HepG2 (cell line): ENCODE results near the gene PHF2. TPM values are rescaled to one million over a fixed set of nuclear protein-coding genes. Genes with fewer than 3 reads are reported as not detected.

ENCODE experiments used
- ARNT ChIP-seq: fragments of 450-650 bp; IDR thresholded peaks from 2 replicates; pipeline ENCODE4 v1.6.1; 2017
- KLF6 ChIP-seq: IDR thresholded peaks from 2 replicates; pipeline ENCODE4 v1.8.0; 2016; ENCODE audit warnings: missing biosample characterization, missing genetic modification reagents
- KMT2A ChIP-seq: sonication (generic); formaldehyde crosslinking; IDR thresholded peaks from 2 replicates; pipeline ENCODE4 v1.4.0; 2020; ENCODE audit warnings: missing genetic modification reagents
- RXRA ChIP-seq: sonication (generic); formaldehyde crosslinking; IDR thresholded peaks from 2 replicates; pipeline ENCODE4 v1.5.1; 2020; ENCODE audit warnings: missing genetic modification reagents
- YEATS2 ChIP-seq: sonication (generic); formaldehyde crosslinking; IDR thresholded peaks from 2 replicates; pipeline ENCODE4 v1.4.0; 2020; ENCODE audit warnings: missing genetic modification reagents, borderline replicate concordance
- ZBTB14 ChIP-seq: sonication (generic); formaldehyde crosslinking; IDR thresholded peaks from 2 replicates; pipeline ENCODE4 v1.4.0; 2020; ENCODE audit warnings: missing genetic modification reagents
- ZFP37 ChIP-seq: sonication (generic); formaldehyde crosslinking; IDR thresholded peaks from 2 replicates; pipeline ENCODE4 v1.4.0; 2020; ENCODE audit warnings: missing genetic modification reagents, borderline replicate concordance
- ZFX ChIP-seq: sonication (generic); formaldehyde crosslinking; IDR thresholded peaks from 2 replicates; pipeline ENCODE4 v1.4.0; 2020; ENCODE audit warnings: mild to moderate bottlenecking, low read depth, missing genetic modification reagents, moderate library complexity
- ZNF101 ChIP-seq: sonication (generic); formaldehyde crosslinking; IDR thresholded peaks from 2 replicates; pipeline ENCODE4 v1.4.0; 2020; ENCODE audit warnings: mild to moderate bottlenecking, low read depth, missing genetic modification reagents, borderline replicate concordance
- ZNF34 ChIP-seq: sonication (generic); formaldehyde crosslinking; IDR thresholded peaks from 2 replicates; pipeline ENCODE4 v1.4.0; 2020; ENCODE audit warnings: mild to moderate bottlenecking, missing genetic modification reagents, borderline replicate concordance
- ZNF367 ChIP-seq: sonication (generic); formaldehyde crosslinking; IDR thresholded peaks from 2 replicates; pipeline ENCODE4 v1.4.0; 2020; ENCODE audit warnings: missing genetic modification reagents, borderline replicate concordance
- ZNF432 ChIP-seq: sonication (generic); formaldehyde crosslinking; IDR thresholded peaks from 2 replicates; pipeline ENCODE4 v1.5.0; 2020; ENCODE audit warnings: missing genetic modification reagents, mild to moderate bottlenecking, borderline replicate concordance
- ZNF660 ChIP-seq: sonication (generic); formaldehyde crosslinking; IDR thresholded peaks from 2 replicates; pipeline ENCODE4 v1.5.1; 2020; ENCODE audit warnings: mild to moderate bottlenecking, low read depth, missing genetic modification reagents, borderline replicate concordance
- ZNF746 ChIP-seq: sonication (generic); formaldehyde crosslinking; IDR thresholded peaks from 2 replicates; pipeline ENCODE4 v1.8.0; 2022; ENCODE audit warnings: mild to moderate bottlenecking, missing genetic modification reagents
- ZNF766 ChIP-seq: sonication (generic); formaldehyde crosslinking; IDR thresholded peaks from 2 replicates; pipeline ENCODE4 v1.5.0; 2020; ENCODE audit warnings: missing genetic modification reagents, borderline replicate concordance
- ZNF879 ChIP-seq: sonication (generic); formaldehyde crosslinking; IDR thresholded peaks from 2 replicates; pipeline ENCODE4 v1.8.1; 2023; ENCODE audit warnings: missing genetic modification reagents
- ZNF883 ChIP-seq: sonication (generic); formaldehyde crosslinking; IDR thresholded peaks from 2 replicates; pipeline ENCODE4 v1.5.1; 2020; ENCODE audit warnings: mild to moderate bottlenecking, missing genetic modification reagents; ENCODE audit errors: not compliant biosample characterization
- polyA plus RNA-seq, 8 experiments: library from polyadenylated mRNA; depleted of rRNA in 3 of 8; stranded (reverse) in 7 of 8; unstranded in 1 of 8; fragments of >200 nt; fragmentation: Illumina TruSeq in 4 of 8; extraction: Trizol in 4 of 8; gene quantifications; 2 replicates each; pipeline versions ENCODE4 v1.2.1 to v1.2.3, GENCODE V29; 2011 to 2016; ENCODE audit warnings: low read depth in 4 of 8, missing spikeins in 1 of 8, mixed read lengths in 1 of 8; ENCODE audit not compliant: insufficient read depth in 1 of 8
- total RNA-seq, 5 experiments: library from RNA; depleted of rRNA; stranded (reverse); fragments of >200 nt; fragmentation: Illumina TruSeq; extraction: Trizol; gene quantifications; 2 replicates each; pipeline ENCODE4 v1.2.3, GENCODE V29; 2016; ENCODE audit warnings: low read depth in 1 of 5
- TF ChIP-seq, protein P1 (sequence below), 2 experiments: IDR thresholded peaks; 2 replicates each; pipeline ENCODE4 v1.6.1; 2011 to 2012; ENCODE audit warnings: low read length in 2 of 2, borderline replicate concordance in 1 of 2, low read depth in 1 of 2, mild to moderate bottlenecking in 1 of 2, moderate library complexity in 1 of 2
- TF ChIP-seq, protein P2 (sequence below): sonication (generic); formaldehyde crosslinking; IDR thresholded peaks from 2 replicates; pipeline ENCODE4 v1.8.0; 2022; ENCODE audit warnings: missing genetic modification reagents, mild to moderate bottlenecking, moderate library complexity, borderline replicate concordance

PHF2 gene
- total and polyA plus RNA-seq, 2 of the 13 experiments (the other 11 are each of a cell fraction or from before 2014, with no cell fraction given): 6.6 to 9.1 TPM

GRCh38 chr9:93566408-93567270, 9.7 kb upstream of the PHF2 start (continued):
- TF ChIP-seq ZNF879 (no peak), ZNF101 (CRISPR knock-in tag) (no peak), ZNF432 (CRISPR knock-in tag) (no peak), ZNF746 (CRISPR knock-in tag) (no peak), ZNF367 (peak; percentile 41; the same call in 1 of the 2 replicates), ZFP37 (CRISPR knock-in tag) (0 out of 2 replicates have a peak, but pooled peaks have one; percentile 71), KLF6 (CRISPR knock-in tag) (peak; percentile 63; the same call in 1 of the 2 replicates), ZNF766 (CRISPR knock-in tag) (peak; percentile 84; the same call in 1 of the 2 replicates), ZNF660 (CRISPR knock-in tag) (no peak), ZFX (CRISPR knock-in tag) (peak; percentile 99), ZBTB14 (CRISPR knock-in tag) (peak; percentile 63), ZNF883 (no peak), KMT2A (CRISPR knock-in tag) (peak; percentile 40; the same call in 1 of the 2 replicates), RXRA (CRISPR knock-in tag) (no peak), YEATS2 (CRISPR knock-in tag) (peak; percentile 77; the same call in 1 of the 2 replicates), ARNT (no peak), ZNF34 (no peak)
- TF ChIP-seq, protein P1, sequence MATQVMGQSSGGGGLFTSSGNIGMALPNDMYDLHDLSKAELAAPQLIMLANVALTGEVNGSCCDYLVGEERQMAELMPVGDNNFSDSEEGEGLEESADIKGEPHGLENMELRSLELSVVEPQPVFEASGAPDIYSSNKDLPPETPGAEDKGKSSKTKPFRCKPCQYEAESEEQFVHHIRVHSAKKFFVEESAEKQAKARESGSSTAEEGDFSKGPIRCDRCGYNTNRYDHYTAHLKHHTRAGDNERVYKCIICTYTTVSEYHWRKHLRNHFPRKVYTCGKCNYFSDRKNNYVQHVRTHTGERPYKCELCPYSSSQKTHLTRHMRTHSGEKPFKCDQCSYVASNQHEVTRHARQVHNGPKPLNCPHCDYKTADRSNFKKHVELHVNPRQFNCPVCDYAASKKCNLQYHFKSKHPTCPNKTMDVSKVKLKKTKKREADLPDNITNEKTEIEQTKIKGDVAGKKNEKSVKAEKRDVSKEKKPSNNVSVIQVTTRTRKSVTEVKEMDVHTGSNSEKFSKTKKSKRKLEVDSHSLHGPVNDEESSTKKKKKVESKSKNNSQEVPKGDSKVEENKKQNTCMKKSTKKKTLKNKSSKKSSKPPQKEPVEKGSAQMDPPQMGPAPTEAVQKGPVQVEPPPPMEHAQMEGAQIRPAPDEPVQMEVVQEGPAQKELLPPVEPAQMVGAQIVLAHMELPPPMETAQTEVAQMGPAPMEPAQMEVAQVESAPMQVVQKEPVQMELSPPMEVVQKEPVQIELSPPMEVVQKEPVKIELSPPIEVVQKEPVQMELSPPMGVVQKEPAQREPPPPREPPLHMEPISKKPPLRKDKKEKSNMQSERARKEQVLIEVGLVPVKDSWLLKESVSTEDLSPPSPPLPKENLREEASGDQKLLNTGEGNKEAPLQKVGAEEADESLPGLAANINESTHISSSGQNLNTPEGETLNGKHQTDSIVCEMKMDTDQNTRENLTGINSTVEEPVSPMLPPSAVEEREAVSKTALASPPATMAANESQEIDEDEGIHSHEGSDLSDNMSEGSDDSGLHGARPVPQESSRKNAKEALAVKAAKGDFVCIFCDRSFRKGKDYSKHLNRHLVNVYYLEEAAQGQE (IDR thresholded peaks at IDR 0.05; ENCODE audit: borderline replicate concordance in 1 of 2, low read depth in 1 of 2, low read length in 2 of 2): 0 out of 4 replicates have a peak, but pooled peaks of 1 of the 2 experiments have one; percentile 46
- TF ChIP-seq, protein P2, sequence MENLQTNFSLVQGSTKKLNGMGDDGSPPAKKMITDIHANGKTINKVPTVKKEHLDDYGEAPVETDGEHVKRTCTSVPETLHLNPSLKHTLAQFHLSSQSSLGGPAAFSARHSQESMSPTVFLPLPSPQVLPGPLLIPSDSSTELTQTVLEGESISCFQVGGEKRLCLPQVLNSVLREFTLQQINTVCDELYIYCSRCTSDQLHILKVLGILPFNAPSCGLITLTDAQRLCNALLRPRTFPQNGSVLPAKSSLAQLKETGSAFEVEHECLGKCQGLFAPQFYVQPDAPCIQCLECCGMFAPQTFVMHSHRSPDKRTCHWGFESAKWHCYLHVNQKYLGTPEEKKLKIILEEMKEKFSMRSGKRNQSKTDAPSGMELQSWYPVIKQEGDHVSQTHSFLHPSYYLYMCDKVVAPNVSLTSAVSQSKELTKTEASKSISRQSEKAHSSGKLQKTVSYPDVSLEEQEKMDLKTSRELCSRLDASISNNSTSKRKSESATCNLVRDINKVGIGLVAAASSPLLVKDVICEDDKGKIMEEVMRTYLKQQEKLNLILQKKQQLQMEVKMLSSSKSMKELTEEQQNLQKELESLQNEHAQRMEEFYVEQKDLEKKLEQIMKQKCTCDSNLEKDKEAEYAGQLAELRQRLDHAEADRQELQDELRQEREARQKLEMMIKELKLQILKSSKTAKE (CRISPR knock-in tag): no peak
